GM21825 (cell line): ENCODE measurements around the gene RBPJL.
"Not testable (repeated sequence)": the region's sequence is repeated elsewhere in the genome, so short reads cannot be mapped to it uniquely, and the experiment has no call there.

ENCODE experiments used
- ATAC-seq: cut with Tn5 transposase; IDR thresholded peaks from one replicate; pipeline ENCODE4 v1.9.1; 2021; ENCODE audit warnings: mild to moderate bottlenecking, moderate library complexity; ENCODE audit not compliant: unreplicated experiment

Gene RBPJL

DNA sequence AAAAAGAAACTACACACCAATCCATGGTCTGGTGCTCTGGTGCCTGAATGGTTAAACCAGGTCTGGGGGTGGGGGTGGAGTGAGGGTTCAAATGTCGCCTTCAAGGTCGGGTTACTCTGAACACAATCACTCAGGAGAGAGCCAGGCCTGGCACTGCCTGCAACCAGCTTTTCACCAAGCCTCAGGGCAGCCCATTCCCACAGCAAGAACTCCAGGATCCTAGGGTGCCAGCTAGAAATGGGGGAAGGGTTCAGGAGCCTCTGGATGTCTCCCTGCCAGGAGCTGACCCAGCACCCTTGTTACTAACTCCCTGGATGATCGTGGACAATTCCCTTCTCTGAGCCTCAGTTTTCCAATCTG lies 34.9 kb downstream of the RBPJL start:
- no peak for ATAC-seq

DNA sequence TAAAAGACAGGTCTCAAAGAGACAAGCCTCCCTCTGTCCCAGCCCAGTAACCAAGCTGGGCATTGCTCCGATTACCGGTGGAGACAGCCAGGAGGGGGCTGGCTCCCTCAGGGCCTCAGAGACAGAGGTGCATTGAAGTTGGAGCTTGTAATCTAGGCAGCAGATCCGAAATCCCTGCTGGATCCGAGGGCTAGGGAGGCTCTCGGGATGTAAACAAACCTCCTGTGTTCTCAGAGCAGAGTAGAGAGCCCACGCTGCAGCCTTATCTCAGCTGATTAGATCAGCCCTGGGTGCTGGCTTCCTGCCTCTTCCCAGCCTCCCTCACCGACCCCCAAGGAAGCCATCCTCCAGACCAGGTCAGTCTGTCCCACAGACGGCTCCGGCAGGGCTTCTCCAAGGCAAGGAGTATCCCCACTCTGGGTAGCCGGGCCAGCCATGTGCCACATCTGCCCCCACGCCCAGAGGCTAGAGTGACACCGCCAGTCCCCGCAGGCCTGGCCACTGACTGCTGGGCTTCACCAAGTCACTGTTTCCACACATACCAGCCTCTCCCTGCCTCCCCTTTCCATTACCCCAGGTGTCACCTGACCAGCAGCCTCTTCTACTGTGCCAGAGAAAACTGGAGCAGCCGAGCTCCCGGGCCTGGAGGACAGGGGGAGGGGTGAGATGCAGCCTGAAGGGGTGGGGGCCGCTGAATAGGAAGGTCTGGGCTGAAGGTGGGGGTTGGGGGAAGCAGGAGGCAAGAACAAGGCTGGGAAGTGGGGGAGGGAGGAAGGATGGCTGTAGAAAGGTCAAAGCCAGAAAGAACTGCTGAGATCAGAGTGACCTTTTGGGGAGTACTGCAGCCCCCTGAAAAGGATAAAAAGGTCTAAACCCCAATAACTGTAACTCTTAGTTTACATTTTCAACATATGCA lies 35.6 kb downstream of the RBPJL start:
- ATAC-seq: no peak

DNA sequence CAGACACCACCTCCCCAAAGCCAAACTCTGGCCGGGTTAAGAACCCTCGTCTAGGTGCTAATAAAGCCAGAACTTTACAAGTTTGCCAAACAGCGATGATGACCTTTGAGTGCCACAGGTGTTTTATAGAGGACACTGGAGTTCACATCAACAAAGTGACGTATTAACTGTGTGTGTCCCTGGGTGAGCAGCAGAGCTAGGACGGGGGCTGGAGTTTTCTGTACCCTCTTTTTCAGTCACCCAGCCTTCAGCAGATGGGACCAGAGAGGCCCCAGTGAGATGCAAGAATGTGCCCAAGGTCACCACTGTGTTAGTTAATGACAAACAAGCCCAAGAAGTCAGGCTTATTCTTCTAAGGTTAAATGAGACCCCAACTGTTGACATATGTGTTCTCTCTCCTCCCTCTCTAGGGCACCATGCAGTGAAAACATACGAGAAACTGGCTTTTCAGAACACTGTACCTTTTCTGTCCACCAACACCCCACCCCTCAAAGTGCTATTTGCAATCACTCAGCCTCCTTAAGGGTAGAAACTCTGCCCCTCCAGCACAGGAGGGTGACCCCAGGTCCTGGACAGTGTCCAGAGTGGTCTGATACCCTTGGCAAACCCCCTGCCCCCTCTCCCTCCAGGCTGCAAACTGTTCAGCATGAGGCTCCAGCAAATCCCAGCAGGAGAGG lies 36.4 kb downstream of the RBPJL start:
- no peak for ATAC-seq

DNA sequence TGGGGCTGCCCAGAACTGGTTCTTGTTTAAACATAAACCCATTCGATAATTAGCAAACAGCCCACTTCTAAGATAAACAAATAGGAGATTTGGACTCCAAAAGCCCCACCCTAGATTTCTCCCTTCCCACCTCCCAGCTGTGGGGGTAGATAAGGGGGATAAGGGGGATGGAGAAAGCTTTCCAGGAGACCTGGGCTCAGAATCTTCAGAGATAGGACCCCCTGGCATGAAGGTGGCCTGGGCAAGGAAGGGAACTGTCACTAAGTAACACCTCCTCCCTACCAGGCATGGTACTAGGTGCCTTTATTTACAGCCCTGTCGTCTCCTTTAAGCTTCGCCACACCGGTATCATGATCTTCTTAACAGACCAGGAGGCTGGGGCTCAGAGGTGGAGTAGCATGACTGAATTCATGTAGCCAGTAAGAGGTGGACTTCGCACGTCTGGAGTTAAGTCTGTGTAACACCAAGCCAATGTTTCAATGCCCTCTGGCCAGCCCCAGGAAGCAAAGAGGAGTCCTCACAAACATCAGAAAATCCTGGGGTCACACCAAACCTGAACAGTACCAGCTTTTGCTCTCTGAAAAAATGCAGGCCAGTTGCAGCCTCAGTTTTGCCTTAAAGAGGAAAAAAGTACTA lies 37.0 kb downstream of the RBPJL start:
- no peak for ATAC-seq

DNA sequence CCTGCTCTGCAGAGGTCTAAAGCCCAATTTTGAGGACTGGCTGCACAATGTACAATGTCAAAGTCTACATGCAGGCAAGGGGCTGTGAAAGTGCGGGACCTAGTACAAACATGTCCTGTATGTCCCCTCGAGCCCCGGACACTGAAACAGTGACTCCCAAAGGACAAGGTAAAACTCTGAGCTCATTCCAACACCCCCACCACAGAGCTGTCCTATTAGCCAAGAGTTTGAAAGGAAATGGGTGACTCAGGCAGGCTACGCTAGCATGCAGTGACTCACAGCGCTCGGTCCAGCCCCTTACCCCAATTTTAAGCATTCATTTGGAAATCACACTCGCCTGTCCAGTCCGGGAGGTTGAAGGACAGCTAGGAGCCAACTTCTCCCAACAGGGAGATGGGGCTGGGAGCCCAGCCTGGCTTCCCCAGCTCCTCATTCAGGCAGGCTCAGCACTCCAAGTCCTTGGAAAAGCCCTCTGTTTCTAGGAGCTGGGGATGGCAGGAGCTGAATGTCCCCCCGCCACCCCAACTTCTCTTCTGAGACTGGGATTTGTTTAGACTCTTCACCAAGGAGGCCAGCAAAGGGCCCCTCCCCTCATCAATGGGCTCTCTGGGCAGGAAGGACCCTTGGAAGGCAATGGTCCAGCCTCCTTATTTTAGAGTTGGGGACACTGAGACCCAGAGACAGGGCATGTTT lies 37.7 kb downstream of the RBPJL start:
- ATAC-seq: no peak

DNA sequence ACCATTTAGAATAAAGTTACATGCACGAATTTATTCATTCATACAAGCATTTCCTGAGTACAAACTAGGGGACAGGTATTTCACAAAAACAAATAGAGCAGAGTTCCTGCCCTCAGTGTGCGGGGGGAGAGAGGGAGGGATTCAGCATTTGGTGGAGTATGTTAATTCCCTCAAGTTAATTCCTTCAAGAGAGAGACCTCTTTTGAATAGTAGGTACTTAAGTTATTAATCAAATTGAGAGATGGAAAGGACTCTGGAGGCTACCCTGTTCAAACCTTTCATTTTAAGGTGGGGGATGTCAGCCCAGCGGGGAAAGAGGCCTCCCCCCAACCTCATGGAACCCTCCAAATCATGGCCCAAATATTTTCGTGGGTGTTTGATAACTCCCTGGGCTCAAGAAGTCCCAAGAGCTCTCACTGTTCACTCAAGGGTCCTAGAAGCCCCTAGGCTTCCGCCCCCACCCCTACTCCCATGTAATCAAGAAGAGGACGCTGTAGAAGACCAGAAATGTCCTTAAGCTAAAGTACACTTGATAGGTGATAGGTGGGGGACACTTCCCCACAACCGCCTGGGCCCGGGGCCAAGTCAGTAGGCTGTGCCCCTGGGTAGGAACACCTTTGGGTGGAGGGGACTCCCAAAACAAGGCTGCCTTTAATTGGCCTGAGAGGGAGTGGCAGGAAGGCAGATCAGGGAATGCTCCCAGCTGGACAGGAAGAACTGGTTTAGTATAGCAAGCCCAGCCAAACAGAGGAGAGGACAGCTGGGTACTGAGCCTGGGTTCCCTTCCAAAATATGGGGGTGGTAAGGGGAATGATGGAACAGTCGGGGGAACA lies 38.7 kb downstream of the RBPJL start:
- no peak for ATAC-seq

DNA sequence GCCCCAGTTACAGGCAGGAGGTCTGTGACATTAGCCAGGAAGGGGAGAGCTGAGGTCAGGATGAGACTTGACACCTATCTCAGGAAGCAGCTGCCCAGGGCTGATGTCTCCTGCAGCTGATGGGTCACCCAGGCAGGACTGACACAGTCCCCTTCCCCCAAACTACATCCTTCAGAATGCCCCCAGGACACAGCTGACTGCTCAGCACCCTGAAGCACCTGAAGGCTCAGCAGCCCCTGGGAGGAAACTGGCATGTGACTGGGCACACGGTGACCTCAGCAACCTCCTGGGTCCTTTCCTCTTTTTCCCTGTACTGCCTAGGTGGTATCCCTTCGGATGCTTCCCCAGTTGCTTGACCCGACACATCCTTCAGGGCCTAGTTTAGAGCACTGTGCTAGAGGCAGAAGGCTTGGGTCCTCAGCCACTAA lies 39.7 kb downstream of the RBPJL start:
- ATAC-seq: no peak

DNA sequence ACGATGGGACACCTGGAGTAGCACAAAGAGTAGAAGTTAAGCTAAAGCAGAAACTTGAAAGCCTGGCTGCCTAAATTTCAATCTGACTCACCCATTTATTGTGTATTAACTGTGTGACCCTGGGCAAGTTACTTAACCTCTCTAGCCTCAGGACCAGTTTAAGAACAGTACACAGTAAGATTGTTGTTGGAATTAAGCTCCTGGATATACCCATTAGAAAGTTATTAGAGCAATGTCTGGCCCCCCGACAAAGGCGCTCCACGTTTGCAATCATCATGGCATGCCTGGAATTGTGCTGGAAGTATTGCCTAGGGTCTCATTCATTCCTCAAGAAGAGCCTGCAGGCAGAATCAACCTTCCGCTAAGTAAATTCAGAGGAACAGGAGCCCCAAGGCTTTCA lies 40.2 kb downstream of the RBPJL start:
- ATAC-seq: no peak

DNA sequence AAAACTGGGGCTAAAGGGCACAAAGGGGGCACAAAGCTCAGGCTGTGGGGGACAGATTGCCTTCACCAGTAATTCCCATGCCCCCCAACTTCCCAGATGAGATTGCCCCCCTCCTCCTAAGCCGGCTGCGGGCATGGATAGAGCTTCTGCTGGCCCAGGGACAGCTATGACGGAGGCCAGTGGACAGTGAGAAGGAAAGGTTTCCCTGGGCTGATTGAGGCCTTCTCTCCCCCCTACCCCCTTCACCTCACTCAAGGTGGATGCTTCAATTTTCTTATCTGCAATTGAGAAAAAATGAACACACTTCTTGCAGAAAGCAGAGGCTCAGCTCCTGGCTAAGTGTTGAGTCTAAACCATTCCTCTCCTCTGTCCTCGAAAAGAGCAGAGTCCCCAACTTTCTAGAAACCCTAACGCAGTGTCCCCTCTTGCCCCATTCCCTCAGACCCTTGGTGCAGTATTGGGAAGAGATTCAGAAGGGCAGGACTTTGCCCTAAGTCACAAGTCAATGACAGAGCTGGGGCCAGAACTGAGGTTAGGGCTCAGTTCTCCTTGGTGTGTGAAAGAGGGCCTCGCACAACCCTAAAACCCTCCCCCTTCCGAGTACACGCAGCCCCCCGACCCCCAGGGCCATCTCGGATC lies 40.8 kb downstream of the RBPJL start:
- ATAC-seq: no peak

DNA sequence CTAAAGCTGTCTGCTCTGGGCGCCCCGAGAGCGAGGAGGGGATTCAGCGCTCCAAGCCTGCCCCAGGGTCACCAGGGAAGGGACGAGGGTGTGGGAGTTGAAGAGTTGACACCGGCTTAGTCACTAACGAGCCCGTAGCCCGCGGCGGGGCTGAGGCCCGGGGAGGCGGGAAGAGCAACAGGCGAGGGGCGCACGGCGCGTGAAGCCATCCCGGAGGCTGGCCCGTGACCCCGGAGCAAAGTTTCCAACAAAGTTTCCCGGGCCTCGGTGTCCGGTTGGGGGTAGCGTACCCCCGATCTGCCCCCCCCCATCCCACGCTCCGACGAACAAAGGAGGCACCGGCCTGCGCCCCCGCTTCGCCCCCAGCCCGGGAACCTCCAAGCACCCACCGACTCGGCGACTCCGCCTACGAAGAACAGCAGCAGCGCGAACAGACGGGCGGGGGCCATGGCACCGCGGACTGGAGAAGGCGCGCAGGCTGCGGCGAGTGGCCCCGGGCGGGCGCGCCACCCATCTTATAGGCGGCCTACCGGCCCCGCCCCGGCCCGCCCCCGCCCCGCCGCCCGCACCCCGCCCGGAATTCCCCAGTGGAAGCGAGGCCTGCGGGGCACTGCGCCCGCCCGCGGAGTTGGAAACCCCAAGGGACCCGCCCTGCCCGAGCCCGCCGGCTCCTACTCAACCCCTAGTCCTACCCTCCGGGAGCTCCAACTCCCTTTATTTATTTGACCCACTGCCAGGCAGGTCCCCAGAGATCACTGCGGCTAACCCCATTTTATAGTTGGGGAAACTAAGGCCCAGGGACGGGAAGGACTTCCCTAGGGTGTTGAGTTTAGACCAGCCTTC lies 41.5 kb downstream of the RBPJL start, which contains the start of gene SDC4:
Gene SDC4, minus strand, starts transcription at position 489 of the 843 bp plus-strand sequence. Its CDS starts 40 bp downstream, at position 449.
- no peak for ATAC-seq

DNA sequence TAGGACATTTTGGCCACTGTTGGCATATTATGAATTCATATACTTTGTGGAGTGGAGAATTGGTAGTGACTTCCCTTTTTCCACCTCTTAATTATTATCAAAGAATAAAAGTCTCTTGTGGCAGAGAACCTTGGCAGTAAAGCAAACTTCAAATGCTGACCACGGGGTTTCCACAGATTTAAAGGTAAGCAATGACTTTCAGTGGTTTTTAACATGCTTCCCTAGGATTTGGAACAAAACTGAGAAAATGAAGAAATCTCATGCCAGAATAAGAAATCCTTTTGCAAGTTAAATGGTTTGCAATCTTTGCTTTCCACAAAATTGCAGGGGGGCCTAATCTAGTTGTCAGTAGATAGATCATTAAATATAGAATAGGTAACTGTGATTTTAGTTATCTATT lies 43.6 kb downstream of the RBPJL start:
- no peak for ATAC-seq

DNA sequence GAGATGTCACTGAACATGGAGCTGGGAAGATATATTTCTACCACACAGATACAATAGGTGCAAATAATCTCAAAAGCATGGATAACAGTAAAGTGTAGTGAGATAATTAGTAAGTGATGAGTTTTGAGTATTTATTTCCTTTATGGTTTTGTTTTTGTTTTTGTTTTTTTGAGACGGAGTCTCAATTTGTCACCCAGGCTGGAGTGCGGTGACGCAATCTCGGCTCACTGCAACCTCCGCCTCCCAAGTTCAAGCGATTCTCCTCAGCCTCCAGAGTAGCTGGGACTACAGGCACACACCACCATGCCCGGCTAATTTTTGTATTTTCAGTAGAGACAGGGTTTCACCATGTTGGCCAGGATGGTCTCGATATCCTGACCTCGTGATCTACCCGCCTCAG lies 44.2 kb downstream of the RBPJL start:
- not testable (repeated sequence) for ATAC-seq

DNA sequence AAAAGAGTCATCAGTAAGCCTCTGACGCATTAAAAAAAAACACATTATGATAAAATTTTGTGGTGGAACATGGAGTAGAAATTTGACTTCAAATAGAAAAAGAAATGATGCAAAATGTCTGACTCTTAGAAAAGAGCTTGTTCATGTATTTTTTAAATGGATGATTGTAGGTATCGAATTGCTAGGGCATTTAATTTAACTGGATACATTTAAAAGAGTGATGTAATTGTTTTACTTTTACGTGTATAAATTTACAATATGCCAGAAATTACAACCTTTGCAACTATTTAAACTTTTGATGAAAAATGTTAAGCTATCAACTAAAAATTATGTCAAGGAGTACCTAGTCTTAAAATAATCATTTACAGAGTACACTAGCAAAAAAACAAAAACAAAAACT lies 46.1 kb downstream of the RBPJL start:
- no peak for ATAC-seq

DNA sequence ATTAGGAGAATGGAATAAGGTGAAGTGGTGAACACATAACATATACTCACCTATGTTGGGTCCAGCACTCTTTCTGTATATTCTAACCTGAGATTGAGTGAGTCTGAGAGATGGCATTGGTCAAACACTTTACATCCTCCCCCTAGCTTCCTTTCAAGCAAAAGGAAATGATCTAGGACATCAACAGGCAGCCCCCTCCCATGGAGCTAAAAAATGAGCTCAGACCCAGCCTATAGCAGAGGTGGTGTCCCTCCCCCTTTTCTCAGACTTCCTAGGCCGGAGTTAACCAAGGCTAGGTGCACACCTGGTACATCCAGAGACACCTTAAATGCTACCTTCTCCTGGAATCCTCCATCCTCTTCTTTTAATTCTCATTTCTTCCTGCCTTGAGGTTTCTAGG lies 47.1 kb downstream of the RBPJL start:
- ATAC-seq: no peak

DNA sequence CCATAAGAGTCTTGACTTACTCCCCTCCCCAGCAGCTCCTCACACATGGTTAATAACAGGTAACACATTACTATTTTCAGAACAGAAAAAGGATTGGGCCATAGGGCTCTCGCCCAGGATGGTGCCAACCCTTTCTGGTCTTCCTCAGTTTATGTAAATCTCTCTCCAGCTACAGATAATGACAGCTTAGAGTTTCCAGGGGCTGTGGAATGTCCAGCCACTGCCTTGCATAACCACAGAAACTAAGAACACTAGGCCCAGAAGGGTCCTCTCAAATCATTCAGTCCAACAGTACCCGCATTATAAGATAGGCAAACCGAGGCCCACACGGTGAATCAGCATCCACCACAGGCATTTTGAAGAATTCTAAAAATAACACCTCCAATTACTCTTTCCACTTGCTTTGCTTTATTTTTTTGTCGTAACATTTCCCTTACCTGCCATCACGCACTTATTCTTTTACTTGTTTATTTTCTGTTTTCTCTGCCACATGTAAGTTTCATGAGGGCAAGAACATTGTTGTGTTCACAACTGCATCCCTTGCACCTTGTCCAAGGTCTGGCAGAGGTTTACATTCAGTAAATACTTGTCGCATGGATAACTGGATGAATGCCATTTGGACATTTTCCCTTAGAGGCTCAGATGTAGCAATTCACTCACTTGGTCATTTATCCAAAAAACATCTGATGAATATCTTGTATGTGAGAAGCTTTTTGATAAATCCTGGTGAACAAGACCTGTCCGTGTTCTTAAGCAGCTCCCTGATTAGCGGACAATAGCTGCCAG lies 48.0 kb downstream of the RBPJL start:
- ATAC-seq: no peak

DNA sequence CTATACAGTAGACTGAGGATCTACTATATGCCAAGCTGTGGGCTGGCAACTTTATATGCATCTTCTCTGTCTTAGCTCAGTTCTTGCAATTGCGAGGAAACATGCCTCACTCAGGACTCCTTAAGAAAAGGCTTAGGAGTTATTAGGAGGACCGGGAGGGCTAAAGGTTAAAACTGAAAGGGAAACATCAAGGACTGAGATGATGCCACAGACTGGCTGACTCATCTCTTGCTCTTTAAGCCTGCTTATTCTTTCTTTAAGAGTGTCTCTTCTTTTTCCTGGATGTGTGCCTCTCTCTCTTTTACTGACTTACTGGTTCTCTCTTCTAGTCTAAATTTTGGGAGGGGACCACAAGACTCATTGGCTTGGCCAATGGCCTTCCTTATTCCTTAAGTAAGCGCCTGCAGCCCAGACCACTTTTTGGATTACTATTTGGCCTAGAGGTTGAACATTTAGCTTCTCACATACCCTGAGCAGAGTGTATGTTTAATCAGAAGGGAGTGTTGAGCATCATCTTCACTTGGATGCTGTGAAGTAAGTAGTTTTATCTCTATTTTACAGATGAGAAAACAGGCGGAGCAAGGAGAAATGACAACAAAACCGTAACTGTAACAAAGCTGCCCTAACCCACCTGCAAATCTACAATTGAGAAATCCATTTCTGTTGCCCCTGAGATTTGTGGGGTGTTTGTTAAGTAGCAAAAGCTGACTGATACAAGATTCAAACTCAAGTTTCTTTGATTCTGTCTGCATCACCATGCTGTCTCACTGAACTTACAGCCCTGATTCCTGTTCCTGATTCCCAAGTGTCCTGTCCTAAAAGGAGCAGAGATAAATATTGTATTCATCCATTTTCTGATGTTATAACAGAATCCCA lies 48.8 kb downstream of the RBPJL start:
- no peak for ATAC-seq
